Activated CD8-positive, alpha-beta memory T cell treated with anti-CD3 and anti-CD28 coated beads, Interleukin-2, amount 50 U/mL, for 48 hours (primary cell): ENCODE measurements around the gene CNGB1.
"Not testable (repeated sequence)": the region's sequence is repeated elsewhere in the genome, so short reads cannot be mapped to it uniquely, and the experiment has no call there.

Source experiments
- DNase-seq: peaks from one replicate; pipeline ENCODE4 v3.0.0-alpha.2; 2020

CNGB1 gene

GRCh38 chr16:57883953-57884654 lies 86.8 kb downstream of the CNGB1 start:
- DNase-seq: no peak

GRCh38 chr16:57883480-57883879 lies 87.4 kb downstream of the CNGB1 start:
- no peak for DNase-seq

DNA sequence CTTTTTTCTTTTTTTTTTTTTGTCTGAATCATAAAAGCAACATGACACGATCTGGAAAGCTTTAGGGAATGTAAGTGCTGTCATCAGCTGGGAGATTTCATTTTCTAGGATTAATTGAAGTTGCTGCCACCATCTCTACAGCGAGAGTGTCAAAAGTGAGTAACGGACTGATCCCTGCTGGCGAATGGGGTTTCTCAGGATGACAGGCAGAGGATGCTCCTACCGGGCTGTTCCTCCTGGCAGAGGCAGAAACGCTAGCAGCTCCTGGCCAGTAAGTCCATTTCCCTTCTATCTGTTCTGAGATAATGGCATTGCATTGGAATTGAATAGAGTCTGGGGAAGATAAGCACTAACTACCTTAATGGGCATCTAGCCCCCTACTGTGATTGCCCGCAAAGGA lies 88.1 kb downstream of the CNGB1 start:
- no peak for DNase-seq

GRCh38 chr16:57882206-57882605 lies 88.7 kb downstream of the CNGB1 start:
- no peak for DNase-seq

DNA sequence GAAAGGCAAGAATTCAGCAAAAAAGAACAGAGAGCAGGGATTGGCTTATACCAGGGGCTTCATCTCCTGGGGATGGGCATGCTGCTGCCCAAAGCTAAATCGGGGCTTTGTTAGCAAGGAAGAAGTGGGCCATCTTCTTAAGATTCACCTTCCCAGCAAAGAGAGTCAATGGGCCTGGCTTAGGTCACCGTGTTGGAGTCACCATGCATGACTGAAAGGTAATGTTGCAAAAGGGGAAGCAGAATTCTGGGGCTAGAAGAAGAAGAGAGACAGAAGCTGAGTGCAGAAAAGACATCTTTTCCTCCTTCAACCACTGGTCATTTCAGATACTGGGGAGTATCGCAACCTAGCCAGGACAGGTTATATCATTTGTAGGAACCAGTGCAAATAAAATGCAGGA lies 92.3 kb downstream of the CNGB1 start:
- DNase-seq: no peak

DNA sequence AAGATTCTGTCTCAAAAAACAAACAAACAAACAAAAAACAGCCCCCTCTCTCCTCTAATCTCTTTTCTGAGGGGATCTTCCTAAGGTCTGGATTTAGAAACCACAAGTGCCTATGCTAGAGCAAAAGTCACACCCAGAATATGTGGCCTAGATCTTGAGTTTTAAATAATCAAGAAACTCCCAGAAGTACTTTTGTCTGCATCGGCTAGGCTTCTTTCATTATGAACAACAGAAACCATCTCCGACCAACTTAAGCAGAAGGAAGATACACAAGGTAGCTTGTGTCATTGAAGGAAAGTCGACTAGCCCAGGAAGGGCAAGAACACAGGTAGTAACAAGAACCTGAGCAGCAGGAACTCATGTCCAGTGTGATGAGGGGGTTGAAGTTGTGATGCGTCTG lies 94.7 kb downstream of the CNGB1 start:
- no peak for DNase-seq

DNA sequence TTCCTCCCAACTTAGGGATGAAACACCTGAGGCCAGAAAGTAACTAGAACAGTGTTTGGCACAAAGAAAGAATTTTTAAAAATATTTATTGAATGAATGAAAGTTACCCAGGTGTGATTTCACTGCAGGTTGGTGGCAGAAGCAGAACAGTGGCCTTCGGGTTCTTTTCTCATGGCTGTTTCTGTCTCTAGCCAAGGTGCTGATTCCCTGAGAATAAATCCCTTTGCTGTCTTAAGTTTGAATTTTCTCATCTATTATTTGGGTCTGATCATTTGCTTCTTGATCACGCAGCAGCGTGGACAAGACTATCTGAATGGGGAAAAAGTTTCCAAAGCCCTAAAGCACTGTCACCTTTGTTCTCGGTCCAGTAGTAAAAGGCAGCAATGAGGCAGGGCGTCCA lies 95.6 kb downstream of the CNGB1 start:
- DNase-seq: no peak

- no peak for DNase-seq
Measured at GRCh38 chr16:57873218-57873617, 97.7 kb downstream of the CNGB1 start.

DNA sequence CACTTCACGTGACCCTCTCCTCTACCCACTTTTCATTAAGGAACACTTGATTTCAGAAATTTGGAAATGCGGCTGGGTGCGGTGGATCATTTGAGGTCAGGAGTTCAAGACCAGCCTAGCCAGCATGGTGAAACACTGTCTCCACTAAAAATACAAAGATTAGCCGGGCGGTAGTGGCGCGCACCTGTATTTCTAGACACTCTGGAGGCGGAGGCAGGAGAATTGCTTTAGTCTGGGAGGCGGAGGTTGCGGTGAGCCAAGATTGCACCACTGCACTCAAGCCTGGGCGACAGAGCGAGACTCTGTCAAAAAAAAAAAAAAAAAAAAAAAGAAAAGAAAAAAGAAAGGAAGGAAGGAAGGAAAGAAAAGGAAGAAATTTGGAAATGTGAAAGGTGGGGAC lies 98.2 kb downstream of the CNGB1 start:
- DNase-seq: not testable (repeated sequence)

GRCh38 chr16:57871456-57871855 lies 99.5 kb downstream of the CNGB1 start:
- DNase-seq: no peak

GRCh38 chr16:57870753-57871454 lies 100.0 kb downstream of the CNGB1 start:
- no peak for DNase-seq

GRCh38 chr16:57868913-57869520 lies 101.9 kb downstream of the CNGB1 start:
- DNase-seq: no peak

GRCh38 chr16:57867000-57867561 lies 103.8 kb downstream of the CNGB1 start:
- no peak for DNase-seq

DNA sequence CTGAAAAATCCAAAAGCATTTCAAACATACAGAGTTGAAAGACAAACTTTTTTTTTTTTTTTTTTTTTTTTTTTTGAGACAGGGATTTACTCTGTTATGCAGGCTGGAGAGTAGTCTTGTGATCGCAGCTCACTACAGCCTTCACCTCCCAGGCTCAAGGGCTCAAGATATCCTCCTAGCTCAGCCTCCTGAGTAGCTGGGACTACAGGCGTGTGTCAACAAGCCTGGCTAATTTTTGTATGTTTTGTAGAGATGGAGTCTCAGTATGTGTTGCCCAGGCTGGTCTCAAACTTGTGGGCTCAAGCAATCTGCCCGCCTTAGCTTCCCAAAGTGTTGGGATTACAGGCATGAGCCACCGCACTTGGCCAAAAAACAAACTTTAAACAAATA lies 104.4 kb downstream of the CNGB1 start:
- DNase-seq: no peak

GRCh38 chr16:57865746-57866528 lies 105.0 kb downstream of the CNGB1 start:
- no peak for DNase-seq

GRCh38 chr16:57863434-57864160 lies 107.3 kb downstream of the CNGB1 start:
- DNase-seq: no peak

DNA sequence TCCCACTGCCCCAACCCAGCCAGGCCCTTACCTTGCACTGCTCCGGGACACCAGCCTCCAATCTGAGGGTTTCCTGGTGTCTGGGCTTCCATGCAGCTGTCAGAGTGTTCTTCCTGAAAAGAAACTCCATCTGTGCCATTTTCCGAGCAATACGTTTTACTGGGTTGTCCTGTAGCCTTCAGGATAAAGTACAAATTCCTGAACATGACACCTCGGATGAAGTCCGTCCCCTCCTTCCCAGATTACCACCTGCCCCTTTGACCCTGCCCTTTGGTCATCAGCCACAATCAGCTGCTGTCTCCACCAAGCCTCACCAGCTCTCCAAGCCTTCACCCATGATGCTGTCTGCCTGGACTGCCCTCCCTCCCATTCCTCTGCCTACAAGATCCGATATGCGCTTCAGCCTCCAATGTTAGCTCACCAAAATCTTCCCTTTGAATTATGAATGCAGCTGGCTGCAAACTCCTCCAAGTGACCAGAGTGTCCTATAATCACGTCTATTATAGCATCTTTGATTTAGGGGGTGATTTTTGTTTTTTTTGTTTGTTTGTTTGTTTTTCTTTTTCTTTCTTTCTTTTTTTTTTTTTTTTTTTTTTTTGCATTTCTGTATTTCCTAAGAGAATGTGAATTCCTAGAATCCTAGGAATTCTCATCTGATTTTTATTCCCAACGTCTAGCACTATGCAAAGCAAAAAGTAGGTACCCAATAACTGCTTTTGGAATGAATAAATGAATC lies 108.1 kb downstream of the CNGB1 start:
- DNase-seq: no peak

GRCh38 chr16:57859331-57859730 lies 111.6 kb downstream of the CNGB1 start:
- no peak for DNase-seq

DNA sequence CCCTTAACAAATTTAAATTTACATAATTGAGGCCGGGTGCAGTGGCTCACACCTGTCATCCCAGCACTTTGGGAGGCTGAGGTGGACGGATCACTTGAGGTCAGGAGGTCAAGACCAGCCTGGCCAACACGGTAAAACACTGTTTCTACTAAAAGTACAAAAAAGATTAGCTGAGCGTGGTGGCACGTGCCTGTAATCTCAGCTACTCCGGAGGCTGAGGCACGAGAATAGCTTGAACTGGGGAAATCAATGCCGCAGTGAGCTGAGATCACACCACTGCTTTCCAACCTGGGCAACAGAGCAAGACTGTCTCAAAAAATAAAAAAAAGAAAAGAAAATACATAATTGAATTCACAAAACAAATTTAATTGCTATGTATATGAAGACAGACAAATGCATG lies 112.3 kb downstream of the CNGB1 start:
- DNase-seq: no peak

DNA sequence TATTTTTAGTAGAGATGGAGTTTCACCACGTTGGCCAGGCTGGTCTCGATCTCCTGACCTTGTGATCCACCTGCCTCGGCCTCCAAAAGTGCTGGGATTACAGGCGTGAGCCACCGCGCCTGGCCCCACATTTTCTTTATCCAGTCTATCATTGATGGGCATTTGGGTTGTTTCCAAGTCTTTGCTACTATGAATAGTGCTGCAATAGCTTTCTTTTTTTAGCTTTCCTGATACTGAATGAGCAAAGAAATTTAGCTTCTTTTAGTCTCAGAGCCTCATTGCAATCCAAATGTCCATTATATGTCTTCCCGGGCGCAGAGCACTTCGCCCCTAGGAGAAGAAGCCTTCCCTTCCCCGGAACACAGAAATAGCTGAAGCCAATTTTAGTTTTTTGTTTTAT lies 112.9 kb downstream of the CNGB1 start:
- not testable (repeated sequence) for DNase-seq

DNA sequence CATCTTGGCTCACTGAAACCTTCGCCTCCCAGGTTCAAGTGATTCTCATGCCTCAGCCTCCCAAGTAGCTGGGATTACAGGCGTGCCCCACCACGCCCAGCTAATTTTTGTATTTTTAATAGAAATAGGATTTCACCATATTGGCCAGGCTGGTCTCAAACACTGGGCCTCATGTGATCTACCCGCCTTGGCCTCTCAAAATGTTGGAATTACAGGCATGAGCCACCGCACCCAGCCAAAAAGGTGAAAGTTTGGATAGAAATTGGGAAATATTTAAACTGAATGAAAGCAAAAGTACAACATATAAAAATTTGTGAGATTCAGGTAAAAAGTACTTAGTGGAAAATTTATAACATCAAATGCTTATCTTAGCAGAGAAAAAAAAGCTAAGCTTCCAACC lies 115.7 kb downstream of the CNGB1 start:
- no peak for DNase-seq

GRCh38 chr16:57852189-57852588 lies 118.7 kb downstream of the CNGB1 start:
- DNase-seq: no peak
